Hepatocyte (in vitro differentiated cells): ENCODE data around the gene RNASEH2A. TPM values are rescaled to one million over a fixed set of nuclear protein-coding genes. Genes with fewer than 3 reads are reported as not detected.

Experiments used
- DNase-seq: peaks from one replicate; pipeline ENCODE4 v3.0.0-alpha.2; 2016; ENCODE audit warnings: low spot score
- H2AFZ ChIP-seq: fragments of 200-600 bp; sonication (generic); 2 replicates; pipeline ENCODE4 v1.6.0; 2016; ENCODE audit warnings: antibody characterized with exemption, mild to moderate bottlenecking
- H3K27ac ChIP-seq: fragments of 200-600 bp; sonication (generic); 2 replicates; pipeline ENCODE4 v1.5.1; 2016; ENCODE audit warnings: mild to moderate bottlenecking
- H3K27me3 ChIP-seq: fragments of 200-600 bp; sonication (generic); 2 replicates; pipeline ENCODE4 v1.6.1; 2016
- H3K36me3 ChIP-seq: fragments of 200-600 bp; sonication (generic); replicated peaks from 2 replicates; pipeline ENCODE4 v1.5.1; 2016; ENCODE audit warnings: low read depth; ENCODE audit not compliant: insufficient read depth
- H3K4me1 ChIP-seq: fragments of 200-600 bp; sonication (generic); 2 replicates; pipeline ENCODE4 v1.5.1; 2016; ENCODE audit warnings: mild to moderate bottlenecking, moderate library complexity; ENCODE audit not compliant: insufficient read depth
- H3K4me2 ChIP-seq: fragments of 200-600 bp; sonication (generic); 2 replicates; pipeline ENCODE4 v1.6.0; 2016
- H3K4me3 ChIP-seq: fragments of 200-600 bp; sonication (generic); 2 replicates; pipeline ENCODE4 v1.5.1; 2016; ENCODE audit warnings: mild to moderate bottlenecking
- H3K79me2 ChIP-seq: fragments of 200-600 bp; sonication (generic); 2 replicates; pipeline ENCODE4 v1.6.0; 2017; ENCODE audit warnings: mild to moderate bottlenecking
- H3K9me2 ChIP-seq: fragments of 200-600 bp; sonication (generic); replicated peaks from 2 replicates; pipeline ENCODE4 v1.6.0; 2017; ENCODE audit warnings: mild to moderate bottlenecking; ENCODE audit not compliant: insufficient read depth
- H3K9me3 ChIP-seq: fragments of 200-600 bp; sonication (generic); 2 replicates; pipeline ENCODE4 v1.5.1; 2016; ENCODE audit warnings: low read depth, mild to moderate bottlenecking
- H4K20me1 ChIP-seq: fragments of 200-600 bp; sonication (generic); 2 replicates; pipeline ENCODE4 v1.6.0; 2016; ENCODE audit warnings: mild to moderate bottlenecking; ENCODE audit not compliant: insufficient read depth, poor library complexity, severe bottlenecking
- CTCF ChIP-seq: fragments of 200-600 bp; sonication (generic); IDR thresholded peaks from 2 replicates; pipeline ENCODE4 v1.5.1; 2016; ENCODE audit warnings: antibody characterized with exemption, mild to moderate bottlenecking; ENCODE audit not compliant: poor library complexity
- EZH2 ChIP-seq: fragments of 200-600 bp; sonication (generic); IDR thresholded peaks from 2 replicates; pipeline ENCODE4 v1.6.1; 2016; ENCODE audit warnings: antibody characterized with exemption, mild to moderate bottlenecking, borderline replicate concordance
- EZH2phosphoT487 ChIP-seq: fragments of 200-600 bp; sonication (generic); IDR thresholded peaks from one replicate; pipeline ENCODE4 v1.6.1; 2018; ENCODE audit warnings: antibody characterized with exemption, mild to moderate bottlenecking, low read depth, moderate library complexity; ENCODE audit not compliant: unreplicated experiment, severe bottlenecking
- WGBS: methylation state at CpG from one replicate; pipeline ENCODE4 v1.1.6; 2016; ENCODE audit warnings: low lambda C conversion rate; ENCODE audit errors: missing lambda C conversion rate; 5-methylcytosine and 5-hydroxymethylcytosine counted together
- polyA plus RNA-seq: library from polyadenylated mRNA; unstranded; fragments of >200 nt; fragmentation: Nextera tagmentation; extraction: Ambion mirVana; gene quantifications from 2 replicates; pipeline ENCODE4 v1.2.1, GENCODE V29; 2016
- total RNA-seq: library from RNA; depleted of rRNA; stranded (reverse); fragments of >200 nt; gene quantifications from 2 replicates; pipeline ENCODE4 v1.2.3, GENCODE V29; 2014

The RNASEH2A gene
- total and polyA plus RNA-seq, 2 experiments from 2014 or later: 9.3 to 25.7 TPM

DNA sequence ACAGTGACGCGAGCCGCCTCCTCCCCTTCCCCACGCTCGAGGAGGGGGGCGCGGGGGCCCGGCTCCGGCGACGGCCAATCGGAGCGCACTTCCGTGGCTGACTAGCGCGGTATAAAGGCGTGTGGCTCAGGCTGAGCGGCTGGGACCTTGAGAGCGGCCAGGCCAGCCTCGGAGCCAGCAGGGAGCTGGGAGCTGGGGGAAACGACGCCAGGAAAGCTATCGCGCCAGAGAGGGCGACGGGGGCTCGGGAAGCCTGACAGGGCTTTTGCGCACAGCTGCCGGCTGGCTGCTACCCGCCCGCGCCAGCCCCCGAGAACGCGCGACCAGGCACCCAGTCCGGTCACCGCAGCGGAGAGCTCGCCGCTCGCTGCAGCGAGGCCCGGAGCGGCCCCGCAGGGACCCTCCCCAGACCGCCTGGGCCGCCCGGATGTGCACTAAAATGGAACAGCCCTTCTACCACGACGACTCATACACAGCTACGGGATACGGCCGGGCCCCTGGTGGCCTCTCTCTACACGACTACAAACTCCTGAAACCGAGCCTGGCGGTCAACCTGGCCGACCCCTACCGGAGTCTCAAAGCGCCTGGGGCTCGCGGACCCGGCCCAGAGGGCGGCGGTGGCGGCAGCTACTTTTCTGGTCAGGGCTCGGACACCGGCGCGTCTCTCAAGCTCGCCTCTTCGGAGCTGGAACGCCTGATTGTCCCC is 14.9 kb upstream of the RNASEH2A start, which contains the start of gene JUNB:
Gene JUNB, plus strand, starts transcription at position 142 of the 706 bp plus-strand sequence. Its CDS starts 286 bp downstream, at position 428.
- Histone ChIP-seq H3K4me1 (peaks cover 41% of the 10 kb centered on the region), H3K36me3 (no peaks in the 10 kb centered on the region), H3K79me2 (peaks cover 18% of the 10 kb centered on the region), H3K27ac (peak within 1 kb of the TSS; percentile 99), H3K9me2 (no peaks in the 10 kb centered on the region), H3K4me3 (peak within 1 kb of the TSS; percentile 94), H4K20me1 (peaks cover 10% of the 10 kb centered on the region), H3K27me3 (no peaks in the 10 kb centered on the region), H3K9me3 (no peaks in the 10 kb centered on the region), H2AFZ (no peak within 1 kb of the TSS), H3K4me2 (peak within 1 kb of the TSS; percentile 84)
- WGBS: 2% methylated on average over 53 of the region's 73 CpGs
- DNase-seq: peak; percentile 98
- no peak for TF ChIP-seq CTCF
- TF ChIP-seq EZH2phosphoT487: no peak
- no peak for TF ChIP-seq EZH2

DNA sequence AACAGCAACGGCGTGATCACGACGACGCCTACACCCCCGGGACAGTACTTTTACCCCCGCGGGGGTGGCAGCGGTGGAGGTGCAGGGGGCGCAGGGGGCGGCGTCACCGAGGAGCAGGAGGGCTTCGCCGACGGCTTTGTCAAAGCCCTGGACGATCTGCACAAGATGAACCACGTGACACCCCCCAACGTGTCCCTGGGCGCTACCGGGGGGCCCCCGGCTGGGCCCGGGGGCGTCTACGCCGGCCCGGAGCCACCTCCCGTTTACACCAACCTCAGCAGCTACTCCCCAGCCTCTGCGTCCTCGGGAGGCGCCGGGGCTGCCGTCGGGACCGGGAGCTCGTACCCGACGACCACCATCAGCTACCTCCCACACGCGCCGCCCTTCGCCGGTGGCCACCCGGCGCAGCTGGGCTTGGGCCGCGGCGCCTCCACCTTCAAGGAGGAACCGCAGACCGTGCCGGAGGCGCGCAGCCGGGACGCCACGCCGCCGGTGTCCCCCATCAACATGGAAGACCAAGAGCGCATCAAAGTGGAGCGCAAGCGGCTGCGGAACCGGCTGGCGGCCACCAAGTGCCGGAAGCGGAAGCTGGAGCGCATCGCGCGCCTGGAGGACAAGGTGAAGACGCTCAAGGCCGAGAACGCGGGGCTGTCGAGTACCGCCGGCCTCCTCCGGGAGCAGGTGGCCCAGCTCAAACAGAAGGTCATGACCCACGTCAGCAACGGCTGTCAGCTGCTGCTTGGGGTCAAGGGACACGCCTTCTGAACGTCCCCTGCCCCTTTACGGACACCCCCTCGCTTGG is 14.1 kb upstream of the RNASEH2A start:
- H2AFZ ChIP-seq: no peak overlapping the region
- H3K27me3 ChIP-seq: no peaks in the 10 kb centered on the region
- H3K4me3 ChIP-seq: peak overlapping the region; percentile 94
- 1% methylated on average over 56 of the region's 84 CpGs for WGBS
- peaks cover 10% of the 10 kb centered on the region for H4K20me1 ChIP-seq
- H3K36me3 ChIP-seq: no peaks in the 10 kb centered on the region
- DNase-seq: peak; percentile 70
- H3K9me3 ChIP-seq: no peaks in the 10 kb centered on the region
- peaks cover 18% of the 10 kb centered on the region for H3K79me2 ChIP-seq
- H3K4me1 ChIP-seq: peaks cover 33% of the 10 kb centered on the region
- peak overlapping the region; percentile 84 for H3K4me2 ChIP-seq
- H3K27ac ChIP-seq: peak overlapping the region; percentile 99
- TF ChIP-seq EZH2 (no peak), EZH2phosphoT487 (peak; percentile 40), CTCF (no peak)
- no peaks in the 10 kb centered on the region for H3K9me2 ChIP-seq

GRCh38 chr19:12792853-12793289 is 13.5 kb upstream of the RNASEH2A start:
- WGBS: 2% methylated on average over 20 of the region's 22 CpGs
- no peak for TF ChIP-seq EZH2
- TF ChIP-seq CTCF: no peak
- peak; percentile 41 for TF ChIP-seq EZH2phosphoT487
- H2AFZ ChIP-seq: no peak overlapping the region
- H3K9me3 ChIP-seq: no peaks in the 10 kb centered on the region
- no peak for DNase-seq
- peak overlapping the region; percentile 94 for H3K4me3 ChIP-seq
- peaks cover 29% of the 10 kb centered on the region for H3K4me1 ChIP-seq
- H3K79me2 ChIP-seq: peaks cover 18% of the 10 kb centered on the region
- H4K20me1 ChIP-seq: peaks cover 10% of the 10 kb centered on the region
- peak overlapping the region; percentile 99 for H3K27ac ChIP-seq
- peak overlapping the region; percentile 84 for H3K4me2 ChIP-seq
- no peaks in the 10 kb centered on the region for H3K27me3 ChIP-seq
- H3K9me2 ChIP-seq: no peaks in the 10 kb centered on the region
- no peaks in the 10 kb centered on the region for H3K36me3 ChIP-seq
